Smooth muscle cell (in vitro differentiated cells): ENCODE measurements around the gene CACNA1E. TPM values are rescaled to one million over a fixed set of nuclear protein-coding genes. Genes with fewer than 3 reads are reported as not detected.

Experiments
- DNase-seq: peaks from one replicate; lab custom pipeline; 2025; ENCODE audit not compliant: unreplicated experiment; lab: John Stamatoyannopoulos, UW
- H2AFZ ChIP-seq: fragments of 200-600 bp; sonication (generic); 2 replicates; pipeline ENCODE4 v1.6.0; 2016; ENCODE audit warnings: antibody characterized with exemption, low read depth, mild to moderate bottlenecking
- H3F3A ChIP-seq: fragments of 200-600 bp; sonication (generic); 2 replicates; pipeline ENCODE4 v1.6.0; 2017; ENCODE audit warnings: antibody characterized with exemption, low read depth
- H3K27ac ChIP-seq: fragments of 200-600 bp; sonication (generic); 2 replicates; pipeline ENCODE4 v1.5.1; 2016; ENCODE audit warnings: low read depth, mild to moderate bottlenecking
- H3K27me3 ChIP-seq: fragments of 200-600 bp; sonication (generic); 2 replicates; pipeline ENCODE4 v1.6.1; 2016; ENCODE audit warnings: low read depth, mild to moderate bottlenecking
- H3K36me3 ChIP-seq: fragments of 200-600 bp; sonication (generic); 2 replicates; pipeline ENCODE4 v1.5.1; 2016; ENCODE audit warnings: low read depth
- H3K4me1 ChIP-seq: fragments of 200-600 bp; sonication (generic); 2 replicates; pipeline ENCODE4 v1.5.1; 2016; ENCODE audit warnings: low read depth
- H3K4me2 ChIP-seq: fragments of 200-600 bp; sonication (generic); 2 replicates; pipeline ENCODE4 v1.6.0; 2016; ENCODE audit warnings: mild to moderate bottlenecking
- H3K4me3 ChIP-seq: fragments of 200-600 bp; sonication (generic); 2 replicates; pipeline ENCODE4 v1.5.1; 2016; ENCODE audit warnings: mild to moderate bottlenecking
- H3K79me2 ChIP-seq: fragments of 200-600 bp; sonication (generic); 2 replicates; pipeline ENCODE4 v1.6.0; 2016; ENCODE audit warnings: low read depth, mild to moderate bottlenecking
- H3K9ac ChIP-seq: fragments of 200-600 bp; sonication (generic); 2 replicates; pipeline ENCODE4 v1.6.0; 2016; ENCODE audit warnings: low read depth
- H3K9me3 ChIP-seq: fragments of 200-600 bp; sonication (generic); replicated peaks from 2 replicates; pipeline ENCODE4 v1.5.1; 2016; ENCODE audit warnings: low read depth
- H4K20me1 ChIP-seq: fragments of 200-600 bp; sonication (generic); 2 replicates; pipeline ENCODE4 v1.6.0; 2016; ENCODE audit warnings: low read depth
- WGBS: methylation state at CpG from one replicate; pipeline ENCODE4 v1.1.7; 2016; ENCODE audit warnings: low lambda C conversion rate; 5-methylcytosine and 5-hydroxymethylcytosine counted together
- polyA plus RNA-seq: library from polyadenylated mRNA; unstranded; fragments of >200 nt; fragmentation: Nextera tagmentation; extraction: Ambion mirVana; gene quantifications from 2 replicates; pipeline ENCODE4 v1.2.1, GENCODE V29; 2016
- total RNA-seq: library from RNA; depleted of rRNA; stranded (reverse); fragments of >200 nt; gene quantifications from 2 replicates; pipeline ENCODE4 v1.2.3, GENCODE V29; 2014
- TF ChIP-seq, protein P1 (sequence below): fragments of 200-600 bp; sonication (generic); IDR thresholded peaks from 2 replicates; pipeline ENCODE4 v1.5.1; 2017; ENCODE audit warnings: borderline replicate concordance, mild to moderate bottlenecking, antibody characterized with exemption; ENCODE audit not compliant: insufficient read depth, poor library complexity, severe bottlenecking

Gene CACNA1E
- total and polyA plus RNA-seq, 2 experiments from 2014 or later, result not detected

DNA sequence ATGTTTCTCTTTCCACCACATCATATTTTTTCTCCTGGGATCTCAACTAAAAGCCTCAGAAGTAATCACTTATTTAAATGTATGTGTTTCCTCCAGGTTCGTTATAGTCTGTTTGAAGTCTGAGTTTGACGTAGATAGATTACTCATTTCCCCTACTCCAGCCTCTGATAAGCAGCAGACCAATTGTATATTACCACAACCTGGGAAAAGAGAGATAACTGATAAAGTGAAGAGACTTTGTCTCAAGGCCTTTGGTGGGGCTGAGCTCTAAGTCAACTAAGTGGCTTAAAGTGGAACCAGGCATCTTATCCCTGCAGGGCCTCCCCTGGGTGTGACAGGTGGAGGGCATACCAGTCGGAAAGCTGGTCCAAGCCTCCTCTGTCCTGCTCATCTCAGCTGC is 34.9 kb upstream of the CACNA1E start:
- H2AFZ ChIP-seq, result no peak overlapping the region
- no peaks in the 10 kb centered on the region for H3K27me3 ChIP-seq
- no peak overlapping the region for H3K9ac ChIP-seq
- TF ChIP-seq, protein P1, sequence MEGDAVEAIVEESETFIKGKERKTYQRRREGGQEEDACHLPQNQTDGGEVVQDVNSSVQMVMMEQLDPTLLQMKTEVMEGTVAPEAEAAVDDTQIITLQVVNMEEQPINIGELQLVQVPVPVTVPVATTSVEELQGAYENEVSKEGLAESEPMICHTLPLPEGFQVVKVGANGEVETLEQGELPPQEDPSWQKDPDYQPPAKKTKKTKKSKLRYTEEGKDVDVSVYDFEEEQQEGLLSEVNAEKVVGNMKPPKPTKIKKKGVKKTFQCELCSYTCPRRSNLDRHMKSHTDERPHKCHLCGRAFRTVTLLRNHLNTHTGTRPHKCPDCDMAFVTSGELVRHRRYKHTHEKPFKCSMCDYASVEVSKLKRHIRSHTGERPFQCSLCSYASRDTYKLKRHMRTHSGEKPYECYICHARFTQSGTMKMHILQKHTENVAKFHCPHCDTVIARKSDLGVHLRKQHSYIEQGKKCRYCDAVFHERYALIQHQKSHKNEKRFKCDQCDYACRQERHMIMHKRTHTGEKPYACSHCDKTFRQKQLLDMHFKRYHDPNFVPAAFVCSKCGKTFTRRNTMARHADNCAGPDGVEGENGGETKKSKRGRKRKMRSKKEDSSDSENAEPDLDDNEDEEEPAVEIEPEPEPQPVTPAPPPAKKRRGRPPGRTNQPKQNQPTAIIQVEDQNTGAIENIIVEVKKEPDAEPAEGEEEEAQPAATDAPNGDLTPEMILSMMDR, result no peak
- DNase-seq, result no peak
- peaks cover 10% of the 10 kb centered on the region for H3K4me1 ChIP-seq
- H3K79me2 ChIP-seq, result no peaks in the 10 kb centered on the region
- no peaks in the 10 kb centered on the region for H3K36me3 ChIP-seq
- 69% methylated on average over 3 of the region's 3 CpGs for WGBS
- no peaks in the 10 kb centered on the region for H3K9me3 ChIP-seq
- H4K20me1 ChIP-seq, result no peaks in the 10 kb centered on the region
- H3K4me2 ChIP-seq, result no peak overlapping the region
- H3K27ac ChIP-seq, result no peak overlapping the region
- no peaks in the 10 kb centered on the region for H3F3A ChIP-seq
- no peak overlapping the region for H3K4me3 ChIP-seq

GRCh38 chr1:181451661-181452230 is 31.6 kb upstream of the CACNA1E start:
- no peak overlapping the region for H3K4me3 ChIP-seq
- no peaks in the 10 kb centered on the region for H3K79me2 ChIP-seq
- H3K4me1 ChIP-seq, result peaks cover 4% of the 10 kb centered on the region
- 85% methylated on average over 4 of the region's 4 CpGs for WGBS
- no peak overlapping the region for H2AFZ ChIP-seq
- no peaks in the 10 kb centered on the region for H3K36me3 ChIP-seq
- no peak for DNase-seq
- no peaks in the 10 kb centered on the region for H3F3A ChIP-seq
- H3K9ac ChIP-seq, result no peak overlapping the region
- TF ChIP-seq, protein P1, result no peak
- H3K9me3 ChIP-seq, result no peaks in the 10 kb centered on the region
- no peak overlapping the region for H3K27ac ChIP-seq
- no peaks in the 10 kb centered on the region for H3K27me3 ChIP-seq
- no peaks in the 10 kb centered on the region for H4K20me1 ChIP-seq
- H3K4me2 ChIP-seq, result no peak overlapping the region

DNA sequence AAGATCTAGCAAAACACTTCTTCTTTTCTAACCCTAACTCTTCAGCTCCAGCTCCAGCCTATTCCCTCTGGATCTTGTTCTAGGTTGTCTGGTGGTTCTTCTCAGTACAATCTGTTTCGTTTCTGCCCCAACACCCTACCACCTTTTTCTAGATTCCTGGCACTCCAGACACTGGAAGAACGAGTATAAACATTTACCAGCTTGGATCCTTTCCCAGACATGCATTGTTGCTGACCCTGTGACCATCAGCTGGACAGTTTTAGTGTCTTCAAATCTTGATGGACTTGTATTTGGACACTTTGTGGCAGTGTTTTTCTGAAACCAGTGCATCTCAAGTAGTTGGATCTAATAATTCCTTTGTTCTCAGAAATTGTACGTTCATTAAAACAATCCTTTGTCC is 30.6 kb upstream of the CACNA1E start:
- Histone ChIP-seq H3K4me2 (no peak overlapping the region), H3K9me3 (no peaks in the 10 kb centered on the region), H3K36me3 (no peaks in the 10 kb centered on the region), H3F3A (no peaks in the 10 kb centered on the region), H3K79me2 (no peaks in the 10 kb centered on the region), H3K4me1 (peaks cover 4% of the 10 kb centered on the region), H3K27me3 (no peaks in the 10 kb centered on the region), H3K4me3 (no peak overlapping the region), H2AFZ (no peak overlapping the region), H3K27ac (no peak overlapping the region), H4K20me1 (no peaks in the 10 kb centered on the region), H3K9ac (no peak overlapping the region)
- 85% methylated on average over 3 of the region's 3 CpGs for WGBS
- DNase-seq, result no peak
- TF ChIP-seq, protein P1, result no peak

DNA sequence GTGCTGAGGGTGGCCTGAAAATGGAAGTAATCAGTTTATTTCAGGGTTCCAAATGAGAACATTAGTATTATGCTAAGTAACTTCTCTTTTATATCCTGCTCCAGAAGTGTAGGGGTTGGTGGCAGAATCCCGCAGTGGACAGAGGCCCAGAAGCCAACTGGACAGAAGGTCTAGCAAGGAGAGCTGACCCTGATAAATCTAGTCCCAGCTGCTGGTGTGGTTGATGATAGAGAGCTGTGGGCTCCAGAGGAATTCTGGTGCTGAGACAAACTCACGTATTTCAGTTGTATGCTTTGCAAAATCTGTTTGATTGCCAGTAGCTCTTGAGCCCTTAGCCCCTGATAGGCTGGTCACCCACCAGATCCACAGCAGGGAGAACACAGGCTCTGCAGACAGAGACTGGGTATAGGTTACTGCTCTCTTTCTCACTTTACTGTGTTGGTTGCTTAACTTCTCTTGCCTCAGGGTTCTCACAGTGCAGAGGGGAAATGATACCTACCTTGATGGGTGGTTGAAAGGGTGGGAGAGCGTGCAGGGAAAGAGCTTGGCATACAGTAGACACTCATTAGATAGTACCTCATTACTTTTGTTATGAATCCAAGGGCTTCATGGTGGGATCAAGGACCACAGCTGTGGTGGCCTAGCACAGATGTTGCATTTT is 29.6 kb upstream of the CACNA1E start:
- Histone ChIP-seq H4K20me1 (no peaks in the 10 kb centered on the region), H3K9me3 (no peaks in the 10 kb centered on the region), H3K9ac (no peak overlapping the region), H3K27me3 (no peaks in the 10 kb centered on the region), H3F3A (no peaks in the 10 kb centered on the region), H3K4me1 (peaks cover 4% of the 10 kb centered on the region), H3K79me2 (no peaks in the 10 kb centered on the region), H3K36me3 (no peaks in the 10 kb centered on the region), H2AFZ (no peak overlapping the region), H3K4me2 (no peak overlapping the region), H3K4me3 (no peak overlapping the region), H3K27ac (no peak overlapping the region)
- WGBS, result 77% methylated on average over 3 of the region's 3 CpGs
- no peak for DNase-seq
- TF ChIP-seq, protein P1, result no peak
